Measurements from ENCODE around the gene CDKN2B. TPM values are rescaled to one million over a fixed set of nuclear protein-coding genes. Genes with fewer than 3 reads are reported as not detected.

The CDKN2B gene
- total and polyA plus RNA-seq, 2 of the 13 experiments (the other 11 are each of a cell fraction or from before 2014, with no cell fraction given), result 1.4 to 1.5 TPM

GRCh38 chr9:21993893-21994555, 15.1 kb downstream of the CDKN2B start, which contains the start of gene CDKN2A (continued):
- TF ChIP-seq RAD51 (IDR thresholded peaks at IDR 0.05; ENCODE audit: borderline replicate concordance) (no peak), KDM2A (CRISPR knock-in tag; IDR thresholded peaks at IDR 0.05; ENCODE audit: borderline replicate concordance, low read depth) (peak; percentile 56; the same call in 1 of the 2 replicates), ZNF790 (CRISPR knock-in tag; IDR thresholded peaks at IDR 0.05; ENCODE audit: borderline replicate concordance) (no peak), ZNF747 (CRISPR knock-in tag; IDR thresholded peaks at IDR 0.05; ENCODE audit: borderline replicate concordance) (no peak), ZNF503 (CRISPR knock-in tag; IDR thresholded peaks at IDR 0.05) (no peak), AFF4 (CRISPR knock-in tag; IDR thresholded peaks at IDR 0.05) (no peak), SMAD9 (CRISPR knock-in tag; IDR thresholded peaks at IDR 0.05) (no peak), FLYWCH1 (CRISPR knock-in tag; IDR thresholded peaks at IDR 0.05) (no peak), RXRA (CRISPR knock-in tag; IDR thresholded peaks at IDR 0.05) (no peak), THAP8 (CRISPR knock-in tag; IDR thresholded peaks at IDR 0.05; ENCODE audit: borderline replicate concordance) (no peak), ZNF687 (CRISPR knock-in tag; IDR thresholded peaks at IDR 0.05) (peak; percentile 48), MAZ (IDR thresholded peaks at IDR 0.05; ENCODE audit: borderline replicate concordance, low read depth, low read length) (no peak), MAZ (CRISPR knock-in tag; IDR thresholded peaks at IDR 0.05; ENCODE audit: low read depth) (no peak), PITX1 (CRISPR knock-in tag; IDR thresholded peaks at IDR 0.05) (no peak), ZNF678 (CRISPR knock-in tag; IDR thresholded peaks at IDR 0.05) (no peak), KLF11 (CRISPR knock-in tag; IDR thresholded peaks at IDR 0.05) (no peak), ZNF234 (CRISPR knock-in tag; conservative IDR thresholded peaks at IDR 0.05) (no peak), SRSF9 (IDR thresholded peaks at IDR 0.05; ENCODE audit: borderline replicate concordance, insufficient read depth, low read depth, low read length, poor library complexity, severe bottlenecking) (no peak), ZKSCAN1 (IDR thresholded peaks at IDR 0.05; ENCODE audit: low read length) (no peak)
